GM19328 (cell line): ENCODE results near the gene PDIK1L.

Source experiments
- ATAC-seq: cut with Tn5 transposase; IDR thresholded peaks from one replicate; pipeline ENCODE4 v1.9.1; 2021; ENCODE audit warnings: mild to moderate bottlenecking, moderate library complexity; ENCODE audit not compliant: unreplicated experiment

PDIK1L gene

GRCh38 chr1:26153966-26154532, 42.4 kb downstream of the PDIK1L start:
- ATAC-seq, result no peak

DNA sequence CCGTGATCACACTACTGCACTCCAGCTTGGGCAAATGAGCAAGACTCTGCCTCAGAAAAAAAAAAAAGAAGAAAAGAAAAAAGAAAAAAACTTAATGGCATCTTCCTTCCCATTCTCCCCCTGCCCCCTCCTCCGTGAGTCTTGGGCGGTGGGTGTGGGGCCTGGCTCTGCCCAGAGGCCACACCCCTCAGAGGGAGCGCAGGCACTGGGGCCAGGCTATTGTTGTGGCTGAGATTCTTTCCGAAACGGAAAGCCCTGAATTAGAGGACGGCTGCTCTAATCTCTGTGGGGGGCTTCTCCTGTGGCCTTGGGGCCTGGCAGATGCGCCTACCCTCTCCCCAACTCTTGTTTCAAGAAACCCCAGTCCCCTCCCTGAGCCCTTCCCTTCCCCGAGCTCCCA, 43.1 kb downstream of the PDIK1L start:
- no peak for ATAC-seq

GRCh38 chr1:26155370-26156284, 44.0 kb downstream of the PDIK1L start:
- no peak for ATAC-seq

- no peak for ATAC-seq
Measured at GRCh38 chr1:26156285-26157038, 44.8 kb downstream of the PDIK1L start.

GRCh38 chr1:26158271-26158907, 46.8 kb downstream of the PDIK1L start:
- no peak for ATAC-seq

GRCh38 chr1:26158908-26159742, 47.5 kb downstream of the PDIK1L start, which contains the start of gene FAM110D:
Gene FAM110D, plus strand, starts transcription at chr1:26159079. Its CDS starts 2,213 bp downstream, at chr1:26161292.
- ATAC-seq, result no peak

GRCh38 chr1:26159743-26160039, 48.1 kb downstream of the PDIK1L start:
- ATAC-seq, result no peak

- no peak for ATAC-seq
Measured at GRCh38 chr1:26160527-26161414, 49.1 kb downstream of the PDIK1L start.

DNA sequence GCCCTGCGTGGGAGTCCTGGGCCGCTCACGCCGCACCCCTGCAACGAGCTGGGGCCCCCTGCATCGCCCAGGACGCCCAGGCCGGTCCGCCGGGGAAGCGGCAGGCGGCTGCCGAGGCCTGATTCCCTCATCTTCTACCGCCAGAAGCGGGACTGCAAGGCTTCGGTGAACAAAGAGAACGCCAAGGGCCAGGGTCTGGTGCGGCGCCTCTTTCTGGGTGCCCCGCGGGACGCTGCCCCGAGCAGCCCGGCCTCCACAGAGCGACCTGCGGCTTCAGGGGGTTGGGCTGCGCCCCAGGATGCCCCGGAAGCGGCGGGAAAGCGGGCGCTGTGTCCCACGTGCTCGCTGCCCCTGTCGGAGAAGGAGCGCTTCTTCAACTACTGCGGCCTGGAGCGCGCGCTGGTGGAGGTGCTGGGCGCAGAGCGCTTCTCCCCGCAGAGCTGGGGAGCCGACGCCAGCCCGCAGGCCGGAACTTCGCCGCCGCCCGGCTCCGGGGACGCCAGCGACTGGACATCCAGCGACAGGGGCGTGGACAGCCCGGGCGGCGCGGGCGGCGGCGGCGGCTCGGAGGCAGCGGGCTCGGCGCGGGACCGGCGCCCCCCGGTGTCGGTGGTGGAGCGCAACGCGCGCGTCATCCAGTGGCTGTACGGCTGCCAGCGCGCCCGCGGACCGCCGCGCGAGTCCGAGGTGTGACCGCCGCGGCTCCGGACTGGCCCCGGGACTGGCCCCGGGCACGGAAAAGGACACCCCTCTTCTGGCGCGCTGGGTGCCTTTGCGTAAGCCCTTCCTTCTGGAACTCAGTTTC, 50.0 kb downstream of the PDIK1L start:
- no peak for ATAC-seq

DNA sequence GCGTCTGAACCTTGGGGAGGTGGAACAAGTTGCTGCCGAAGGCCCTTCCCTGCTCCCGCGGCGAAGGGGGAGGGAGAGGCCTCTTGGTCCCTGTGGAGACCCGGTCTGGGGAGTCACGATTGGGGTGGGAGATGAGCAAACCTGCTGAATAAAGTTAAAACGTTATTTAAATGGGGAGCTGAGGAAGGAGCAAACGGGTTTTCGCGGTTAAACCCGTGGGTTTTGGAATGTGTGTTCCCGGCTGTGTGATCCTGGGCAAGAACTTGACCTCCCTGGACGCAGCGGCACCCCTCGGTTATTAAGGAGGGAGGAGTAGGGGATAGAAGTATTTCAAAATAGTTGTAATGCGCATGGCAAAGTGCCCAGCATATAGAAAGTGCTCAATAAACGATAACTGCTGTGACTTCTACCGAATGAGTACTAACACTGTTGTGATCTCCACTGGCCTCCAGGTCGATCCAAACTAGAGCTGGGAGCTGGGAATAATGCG, 50.6 kb downstream of the PDIK1L start:
- no peak for ATAC-seq

- no peak for ATAC-seq
Measured at GRCh38 chr1:26163684-26164035, 52.0 kb downstream of the PDIK1L start.

- ATAC-seq, result no peak
Measured at GRCh38 chr1:26164036-26164860, 52.6 kb downstream of the PDIK1L start.

DNA sequence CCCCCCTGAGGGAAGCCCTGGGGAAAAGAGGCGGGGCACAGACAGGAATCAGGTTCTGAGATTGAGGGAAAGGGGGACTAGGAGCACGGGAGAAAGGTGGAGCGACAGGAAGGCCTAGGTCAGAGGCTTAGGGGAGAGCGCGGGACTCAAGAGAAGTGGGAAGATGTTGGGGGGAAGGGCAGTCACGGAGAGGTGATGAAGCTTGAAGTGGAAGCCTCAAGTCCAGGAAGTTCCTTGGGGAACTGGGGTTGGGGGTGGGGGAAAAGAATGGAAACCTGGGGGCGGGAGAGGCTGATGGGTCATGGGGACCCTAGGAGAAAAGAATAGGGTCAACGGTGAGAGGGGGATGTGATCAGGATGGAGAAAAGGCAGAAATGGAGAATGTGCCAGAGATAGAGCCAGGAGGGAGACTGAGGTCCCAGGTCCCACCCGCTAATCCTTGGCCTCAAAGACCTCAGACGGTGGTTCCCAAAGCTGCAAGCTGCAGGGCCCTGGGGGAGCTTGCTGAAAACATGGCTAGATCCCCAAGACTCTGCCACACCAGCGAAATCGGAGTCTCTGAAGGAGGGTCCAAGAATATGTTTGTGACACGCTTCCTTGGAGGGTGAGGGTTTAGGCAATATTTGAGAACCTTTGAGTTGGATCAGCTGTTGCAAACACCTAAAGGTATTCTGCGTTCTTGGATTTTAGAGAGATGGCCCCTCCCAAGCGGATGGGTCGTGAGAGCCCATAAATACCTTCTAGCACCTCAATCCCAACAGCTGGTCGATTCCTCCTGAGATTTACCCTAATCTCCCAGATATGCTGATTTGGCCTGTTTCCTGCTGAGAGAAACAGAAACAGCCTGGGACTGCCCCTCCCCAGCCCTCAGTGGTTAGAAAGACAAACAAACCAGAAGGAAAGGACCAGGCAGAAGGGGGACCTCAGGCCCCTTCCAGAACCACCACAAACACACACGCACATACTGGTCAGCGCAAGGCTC, 53.5 kb downstream of the PDIK1L start:
- no peak for ATAC-seq

DNA sequence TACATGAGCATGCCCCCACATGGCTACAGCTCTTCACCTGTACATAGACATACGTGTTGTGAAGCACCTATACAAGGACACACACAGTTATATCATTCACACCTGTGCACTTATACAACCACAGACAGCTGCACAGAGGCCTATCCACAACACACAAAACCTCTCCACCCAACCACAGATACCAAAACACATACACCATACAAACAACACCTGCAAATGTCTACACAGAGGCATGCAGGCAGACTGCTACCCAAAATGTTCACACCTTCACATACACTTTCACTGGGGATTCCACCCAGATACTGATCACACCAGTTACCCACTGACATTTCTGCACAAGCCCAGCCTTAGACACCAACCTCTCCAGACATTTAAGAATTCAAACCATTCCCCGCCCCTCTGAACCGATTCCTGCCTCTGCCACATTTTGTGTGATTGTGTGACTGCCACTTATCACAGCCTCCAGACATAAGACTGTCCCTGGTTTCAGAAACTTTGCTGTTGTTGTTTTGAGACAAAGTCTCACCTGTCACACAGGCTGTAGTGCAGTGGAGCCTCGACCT, 55.2 kb downstream of the PDIK1L start:
- no peak for ATAC-seq

DNA sequence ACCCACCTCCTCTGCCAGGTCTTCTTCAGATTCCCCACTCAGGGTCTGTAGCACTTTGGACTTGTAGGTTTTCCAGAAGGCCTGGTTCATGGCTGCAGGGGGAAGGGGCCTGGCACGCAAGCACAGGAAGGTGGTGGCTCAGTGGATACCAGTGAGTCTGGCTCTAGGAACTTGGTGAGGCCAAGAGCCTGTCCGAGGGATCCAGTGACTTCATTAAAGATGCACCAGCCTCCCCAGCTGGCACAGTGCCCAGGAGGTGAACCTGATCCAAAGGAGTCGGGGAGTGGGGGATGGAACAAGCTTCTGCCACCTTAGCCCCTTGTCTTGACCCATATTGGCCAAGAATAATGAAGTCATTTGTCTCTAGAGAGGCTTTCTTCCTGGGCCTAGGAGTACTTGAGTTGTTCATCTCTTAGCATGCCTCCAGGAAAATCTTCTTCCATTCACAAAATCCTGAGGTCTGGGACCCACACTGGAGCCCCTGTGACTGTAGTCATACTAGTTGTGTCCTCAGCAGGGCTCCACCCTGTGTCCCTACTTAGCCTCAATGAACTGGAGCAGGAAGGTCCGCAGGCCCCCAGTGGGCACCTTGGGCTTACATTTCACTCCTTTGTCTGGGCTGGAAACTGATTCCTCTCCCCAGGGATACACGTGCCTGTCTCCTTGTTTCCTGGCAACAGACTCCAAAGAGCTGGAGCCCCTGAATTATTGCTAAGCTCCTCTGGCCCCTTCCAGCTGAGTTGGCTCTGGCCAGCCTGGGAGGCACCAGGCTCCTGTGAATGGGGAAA, 57.0 kb downstream of the PDIK1L start, which contains the start of gene C1orf232:
Gene C1orf232 (minus strand): TSS at position 554 of the 788 bp plus-strand sequence. CDS start 464 bp downstream, at position 90.
- no peak for ATAC-seq
